GM12874 (cell line): ENCODE measurements around the gene PKP1.

Experiments
- CTCF ChIP-seq: IDR thresholded peaks from 2 replicates; pipeline ENCODE4 v1.5.1; 2011; ENCODE audit warnings: low read depth, mild to moderate bottlenecking, control low read depth, low read length, moderate library complexity; ENCODE audit not compliant: insufficient read depth

Gene PKP1

GRCh38 chr1:201313086-201313485, 29.8 kb downstream of the PKP1 start:
- no peak for TF ChIP-seq CTCF

- no peak for TF ChIP-seq CTCF
Measured at GRCh38 chr1:201316556-201316955, 33.2 kb downstream of the PKP1 start.

GRCh38 chr1:201317551-201317950, 34.2 kb downstream of the PKP1 start:
- TF ChIP-seq CTCF, result no peak

GRCh38 chr1:201318504-201319340, 35.4 kb downstream of the PKP1 start:
- TF ChIP-seq CTCF, result no peak

- no peak for TF ChIP-seq CTCF
Measured at GRCh38 chr1:201319631-201320030, 36.3 kb downstream of the PKP1 start.

- no peak for TF ChIP-seq CTCF
Measured at GRCh38 chr1:201320168-201320788, 37.0 kb downstream of the PKP1 start.

- no peak for TF ChIP-seq CTCF
Measured at GRCh38 chr1:201321826-201322390, 38.6 kb downstream of the PKP1 start.
